Peyer's patch (tissue), 4 donors: ENCODE data around the gene GAL3ST1. TPM values are rescaled to one million over a fixed set of nuclear protein-coding genes. Genes with fewer than 3 reads are reported as not detected.
"Not testable (repeated sequence)": the region's sequence is repeated elsewhere in the genome, so short reads cannot be mapped to it uniquely, and the experiment has no call there.

Experiments
- DNase-seq, 3 donors: peaks; one replicate each; pipeline ENCODE4 v3.0.0-alpha.2; 2017 to 2019
- H3K27ac ChIP-seq, 4 donors: fragments of 200-600 bp; sonication (generic); one replicate each; pipeline ENCODE4 v1.5.1; 2016 to 2019
- H3K27me3 ChIP-seq, 2 donors: fragments of 200-600 bp; sonication (generic); one replicate each; pipeline ENCODE4 v1.5.1; 2019
- H3K36me3 ChIP-seq, 3 donors: fragments of 200-600 bp; sonication (generic); one replicate each; pipeline ENCODE4 v1.5.1; 2016 to 2019
- H3K4me1 ChIP-seq, 4 donors: fragments of 200-600 bp; sonication (generic); one replicate each; pipeline ENCODE4 v1.5.1; 2016 to 2019
- H3K4me3 ChIP-seq, 4 donors: fragments of 200-600 bp; sonication (generic); 1 replicate in 3 of 4; 2 replicates in 1 of 4; pipeline ENCODE4 v1.5.1; 2016 to 2019; ENCODE audit warnings: mild to moderate bottlenecking in 1 of 4
- H3K9me3 ChIP-seq, 4 donors: fragments of 200-600 bp; sonication (generic); one replicate each; pipeline ENCODE4 v1.5.1; 2016 to 2019; ENCODE audit warnings: mild to moderate bottlenecking in 1 of 4
- POLR2A ChIP-seq, 2 donors: fragments of 450-650 bp; IDR thresholded peaks; one replicate each; pipeline ENCODE4 v1.5.1; 2017; ENCODE audit warnings: antibody characterized with exemption in 2 of 2, mild to moderate bottlenecking in 2 of 2, moderate library complexity in 2 of 2
- total RNA-seq, 4 donors: library from RNA; depleted of rRNA; stranded (reverse); fragments of >200 nt; gene quantifications; one replicate each; pipeline ENCODE4 v1.1.0, GENCODE V29; 2016
- TF ChIP-seq, protein P1 (sequence below), 6 experiments: fragments of 450-650 bp in 4 of 6; fragments of 200-600 bp in 2 of 6; sonication (generic) in 1 of 6; IDR thresholded peaks; one replicate each; pipeline ENCODE4 v1.5.1; 2017 to 2019; ENCODE audit warnings: antibody characterized with exemption in 6 of 6, mild to moderate bottlenecking in 3 of 6, moderate library complexity in 1 of 6

The GAL3ST1 gene, protein sequence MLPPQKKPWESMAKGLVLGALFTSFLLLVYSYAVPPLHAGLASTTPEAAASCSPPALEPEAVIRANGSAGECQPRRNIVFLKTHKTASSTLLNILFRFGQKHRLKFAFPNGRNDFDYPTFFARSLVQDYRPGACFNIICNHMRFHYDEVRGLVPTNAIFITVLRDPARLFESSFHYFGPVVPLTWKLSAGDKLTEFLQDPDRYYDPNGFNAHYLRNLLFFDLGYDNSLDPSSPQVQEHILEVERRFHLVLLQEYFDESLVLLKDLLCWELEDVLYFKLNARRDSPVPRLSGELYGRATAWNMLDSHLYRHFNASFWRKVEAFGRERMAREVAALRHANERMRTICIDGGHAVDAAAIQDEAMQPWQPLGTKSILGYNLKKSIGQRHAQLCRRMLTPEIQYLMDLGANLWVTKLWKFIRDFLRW
- total RNA-seq: 10 to 100 TPM; 19.0 to 98.5 (median 57.2) TPM

DNA sequence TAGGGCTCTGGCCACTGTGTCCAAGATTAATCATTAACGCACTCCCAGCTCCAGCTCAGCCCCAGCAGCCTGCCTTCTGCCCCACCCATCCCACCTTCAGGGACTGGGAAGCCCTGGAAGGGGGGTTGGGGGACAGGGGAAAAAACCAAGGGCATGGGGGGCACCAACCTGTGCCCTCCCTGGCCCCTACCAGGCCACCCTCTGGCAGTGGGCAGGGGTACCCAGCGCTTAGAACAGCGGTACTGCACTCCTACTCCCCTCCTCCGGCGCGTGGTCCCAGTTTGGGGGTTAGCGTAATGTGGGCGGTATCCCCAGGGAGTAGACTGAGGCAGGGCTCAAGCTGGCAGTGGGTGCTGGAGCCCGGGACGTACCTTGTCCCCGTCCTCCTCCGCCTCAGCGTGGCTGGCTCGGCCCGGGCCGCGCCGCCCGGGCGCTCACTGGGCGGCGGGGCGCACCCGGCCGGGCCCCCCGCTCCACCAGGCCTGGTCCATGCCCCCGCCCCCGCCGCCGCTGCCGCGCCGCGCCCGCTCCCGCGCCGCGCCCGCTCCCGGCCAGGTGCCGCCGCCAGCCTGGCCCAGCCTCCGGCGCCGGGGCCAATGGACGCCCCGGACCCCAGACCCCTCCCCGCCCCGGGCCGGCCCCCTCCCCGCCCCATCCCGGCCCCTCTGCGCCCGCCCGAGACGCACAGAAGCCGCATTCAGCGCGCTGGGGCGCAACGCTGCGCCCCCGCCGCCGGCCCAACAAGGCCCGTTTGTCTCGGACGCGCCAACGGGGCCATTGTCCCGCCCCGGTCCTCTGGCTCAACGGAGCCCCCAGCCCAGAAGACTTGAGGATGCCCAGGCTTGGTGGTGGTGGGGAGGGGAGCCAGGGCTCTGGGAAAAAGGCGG lies at the start of gene GAL3ST1:
TSS of gene GAL3ST1 (minus strand) at position 571 of the 887 bp plus-strand sequence. CDS start 17,273 bp downstream, outside the sequence.
- no peaks in the 10 kb centered on the region for H3K27me3 ChIP-seq
- H3K9me3 ChIP-seq: no peaks in the 10 kb centered on the region
- peaks cover 0 to 32% (median 2%) of the 10 kb centered on the region in 3 donors for H3K36me3 ChIP-seq
- H3K4me1 ChIP-seq: peaks cover 0 to 36% (median 2%) of the 10 kb centered on the region in 4 donors
- peak within 1 kb of the TSS in 3 of 4 donors; percentile 75 to 97 (median 92) for H3K27ac ChIP-seq
- TF ChIP-seq POLR2A (IDR thresholded peaks at IDR 0.05): peak in 1 of 2 donors; percentile 52
- TF ChIP-seq, protein P1, sequence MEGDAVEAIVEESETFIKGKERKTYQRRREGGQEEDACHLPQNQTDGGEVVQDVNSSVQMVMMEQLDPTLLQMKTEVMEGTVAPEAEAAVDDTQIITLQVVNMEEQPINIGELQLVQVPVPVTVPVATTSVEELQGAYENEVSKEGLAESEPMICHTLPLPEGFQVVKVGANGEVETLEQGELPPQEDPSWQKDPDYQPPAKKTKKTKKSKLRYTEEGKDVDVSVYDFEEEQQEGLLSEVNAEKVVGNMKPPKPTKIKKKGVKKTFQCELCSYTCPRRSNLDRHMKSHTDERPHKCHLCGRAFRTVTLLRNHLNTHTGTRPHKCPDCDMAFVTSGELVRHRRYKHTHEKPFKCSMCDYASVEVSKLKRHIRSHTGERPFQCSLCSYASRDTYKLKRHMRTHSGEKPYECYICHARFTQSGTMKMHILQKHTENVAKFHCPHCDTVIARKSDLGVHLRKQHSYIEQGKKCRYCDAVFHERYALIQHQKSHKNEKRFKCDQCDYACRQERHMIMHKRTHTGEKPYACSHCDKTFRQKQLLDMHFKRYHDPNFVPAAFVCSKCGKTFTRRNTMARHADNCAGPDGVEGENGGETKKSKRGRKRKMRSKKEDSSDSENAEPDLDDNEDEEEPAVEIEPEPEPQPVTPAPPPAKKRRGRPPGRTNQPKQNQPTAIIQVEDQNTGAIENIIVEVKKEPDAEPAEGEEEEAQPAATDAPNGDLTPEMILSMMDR (IDR thresholded peaks at IDR 0.05): no peak
- H3K4me3 ChIP-seq: peak within 1 kb of the TSS in 3 of 4 donors; percentile 29 to 69 (median 62)
- peak in 2 of 3 donors; percentile 72 to 85 for DNase-seq

DNA sequence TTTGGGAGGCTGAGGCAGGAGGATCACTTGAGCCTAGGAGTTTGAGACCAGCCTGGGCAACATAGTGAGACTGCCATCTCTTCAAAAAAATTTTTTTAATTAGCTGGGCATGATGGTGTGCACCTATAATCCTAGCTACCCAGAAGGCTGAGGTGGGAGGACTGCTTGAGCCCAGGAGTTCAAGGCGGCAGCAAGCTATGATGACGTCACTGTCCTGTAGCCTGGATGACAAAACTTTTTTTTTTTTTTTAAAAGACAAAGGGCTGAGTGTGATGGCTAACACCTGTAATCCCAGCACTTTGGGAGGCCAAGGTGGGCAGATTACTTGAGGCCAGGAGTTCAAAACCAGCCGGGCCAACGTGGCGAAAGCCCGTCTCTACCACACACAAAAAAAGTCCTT lies 45.4 kb upstream of the GAL3ST1 start:
- not testable (repeated sequence) for H3K4me1 ChIP-seq, H3K4me3 ChIP-seq, H3K9me3 ChIP-seq, H3K27me3 ChIP-seq, DNase-seq, H3K27ac ChIP-seq
- H3K36me3 ChIP-seq: peaks cover 0 to 54% (median 0%) of the 10 kb centered on the region in 3 donors

DNA sequence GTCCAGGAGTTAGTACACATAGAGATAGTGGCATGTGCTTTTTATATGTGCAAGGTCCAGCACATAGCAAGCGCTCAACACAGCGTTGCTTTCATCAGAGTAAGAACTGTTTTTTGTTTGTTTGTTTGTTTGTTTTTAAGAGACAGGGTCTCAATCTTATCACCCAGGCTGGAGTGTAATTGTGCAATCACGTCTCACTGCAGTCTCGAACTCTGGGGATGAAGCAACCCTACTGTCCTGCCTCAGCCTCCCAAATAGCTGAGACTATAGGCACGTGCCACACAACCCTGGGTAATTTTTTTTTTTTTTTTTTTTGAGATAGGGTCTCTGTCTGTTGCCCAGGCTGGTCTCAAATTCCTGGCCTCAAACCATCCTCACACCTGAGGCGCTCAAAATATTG lies 43.4 kb upstream of the GAL3ST1 start:
- no peak for DNase-seq
- Histone ChIP-seq H3K4me3 (no peak overlapping the region), H3K9me3 (no peaks in the 10 kb centered on the region), H3K36me3 (peaks cover 0 to 66% (median 0%) of the 10 kb centered on the region in 3 donors), H3K4me1 (no peaks in the 10 kb centered on the region), H3K27me3 (no peaks in the 10 kb centered on the region), H3K27ac (no peak overlapping the region)
- TF ChIP-seq, protein P1 (IDR thresholded peaks at IDR 0.05): no peak
- no peak for TF ChIP-seq POLR2A (IDR thresholded peaks at IDR 0.05)

GRCh38 chr22:30615543-30615954 lies 41.1 kb upstream of the GAL3ST1 start:
- TF ChIP-seq, protein P1 (IDR thresholded peaks at IDR 0.05): no peak
- no peak for TF ChIP-seq POLR2A (IDR thresholded peaks at IDR 0.05)
- H3K9me3 ChIP-seq: no peaks in the 10 kb centered on the region
- H3K4me1 ChIP-seq: no peaks in the 10 kb centered on the region
- H3K27me3 ChIP-seq: no peaks in the 10 kb centered on the region
- H3K4me3 ChIP-seq: no peak overlapping the region
- H3K27ac ChIP-seq: no peak overlapping the region
- DNase-seq: no peak
- peaks cover 0 to 76% (median 0%) of the 10 kb centered on the region in 3 donors for H3K36me3 ChIP-seq

DNA sequence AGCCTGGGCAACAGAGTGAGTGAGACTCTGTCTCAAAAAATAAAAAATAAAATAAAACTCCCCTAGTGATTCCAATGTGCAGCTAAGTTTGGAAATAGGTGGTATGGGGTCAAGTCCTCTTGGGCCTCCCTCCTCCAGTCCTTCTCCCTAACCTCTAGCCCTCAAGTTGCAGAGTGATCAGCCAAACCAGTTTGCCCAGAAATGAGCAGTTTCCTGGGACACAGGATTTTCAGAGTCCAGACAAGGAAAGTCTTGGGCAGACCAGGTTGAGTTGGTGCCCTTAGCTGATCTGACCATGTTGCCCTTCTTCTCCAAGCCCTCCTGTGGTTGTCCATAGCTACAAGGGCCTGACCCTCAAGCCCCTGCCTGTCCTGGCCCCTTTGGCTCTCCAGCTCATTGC lies 40.4 kb upstream of the GAL3ST1 start:
- no peak for DNase-seq
- no peaks in the 10 kb centered on the region for H3K9me3 ChIP-seq
- no peaks in the 10 kb centered on the region for H3K27me3 ChIP-seq
- H3K4me3 ChIP-seq: no peak overlapping the region
- no peak overlapping the region for H3K27ac ChIP-seq
- TF ChIP-seq POLR2A (IDR thresholded peaks at IDR 0.05): no peak
- TF ChIP-seq, protein P1 (IDR thresholded peaks at IDR 0.05): no peak
- H3K36me3 ChIP-seq: peaks cover 0 to 70% (median 0%) of the 10 kb centered on the region in 3 donors
- H3K4me1 ChIP-seq: peaks cover 0 to 3% (median 0%) of the 10 kb centered on the region in 4 donors
